ENCODE measurements around the gene NDST1. TPM values are rescaled to one million over a fixed set of nuclear protein-coding genes. Genes with fewer than 3 reads are reported as not detected.

NDST1 gene
- total RNA-seq, 1 donor from 2014 or later = 321 TPM

GRCh38 chr5:150579462-150580400 is 71.8 kb downstream of the NDST1 start:
- peaks cover 4% of the 10 kb centered on the region for H3K36me3 Mint-ChIP-seq (ENCODE audit: low read depth, unreplicated experiment)
- peak; percentile 47 for DNase-seq (ENCODE audit: low read depth)

DNA sequence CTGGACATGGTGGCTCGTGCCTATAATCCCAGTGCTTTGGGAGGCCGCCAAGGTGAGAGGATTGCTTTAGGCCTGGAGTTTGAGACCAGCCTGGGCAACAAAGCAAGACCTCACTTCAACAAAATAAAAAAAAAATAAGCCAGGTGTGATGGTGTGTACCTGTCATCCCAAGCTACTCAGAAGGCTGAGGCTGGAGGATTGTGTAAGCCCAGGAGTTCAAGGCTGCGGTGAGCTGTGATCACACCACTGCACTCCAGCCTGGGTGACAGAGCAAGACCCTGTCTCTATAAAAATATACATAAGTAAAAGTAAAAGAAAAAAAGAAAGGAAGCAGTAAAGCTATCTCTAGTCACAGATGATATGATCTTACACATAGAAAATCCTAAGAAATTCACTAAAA is 73.0 kb downstream of the NDST1 start:
- peaks cover 13% of the 10 kb centered on the region for H3K4me1 ChIP-seq (ENCODE audit: insufficient read depth, low read length)
- H3K27ac ChIP-seq (ENCODE audit: low read depth, low read length) = no peak overlapping the region
- no peak overlapping the region for H3K4me2 ChIP-seq (ENCODE audit: low read length)
- no peak for TF ChIP-seq EZH2 (IDR thresholded peaks at IDR 0.05; ENCODE audit: insufficient read depth, low read length)
- no peak for TF ChIP-seq CTCF (IDR thresholded peaks at IDR 0.05; ENCODE audit: insufficient read depth, low read depth, low read length)
- FAIRE-seq = no peak
- no peak overlapping the region for H2AFZ ChIP-seq (ENCODE audit: low read depth, low read length)
- no peak overlapping the region for H3K9ac ChIP-seq (ENCODE audit: low read length)
- DNase-seq (ENCODE audit: low read depth) = no peak
- Mint-ChIP-seq H3K36me3 (ENCODE audit: low read depth, unreplicated experiment) (peaks cover 4% of the 10 kb centered on the region), H3K27me3 (ENCODE audit: low read depth, unreplicated experiment) (peaks cover 25% of the 10 kb centered on the region), H3K4me1 (ENCODE audit: low read depth, unreplicated experiment) (peaks cover 7% of the 10 kb centered on the region), H3K27ac (ENCODE audit: unreplicated experiment) (no peak overlapping the region), H3K4me3 (ENCODE audit: unreplicated experiment) (no peak overlapping the region), H3K9me3 (ENCODE audit: unreplicated experiment) (peaks cover 2% of the 10 kb centered on the region)
- no peaks in the 10 kb centered on the region for H3K9me3 ChIP-seq (ENCODE audit: insufficient read depth, low read depth, low read length)
- H3K79me2 ChIP-seq (ENCODE audit: insufficient read depth, low read length) = no peaks in the 10 kb centered on the region
- no peaks in the 10 kb centered on the region for H4K20me1 ChIP-seq (ENCODE audit: insufficient read depth, low read length)
- no peaks in the 10 kb centered on the region for H3K27me3 ChIP-seq (ENCODE audit: insufficient read depth, low read length)
- H3K4me3 ChIP-seq (ENCODE audit: insufficient read depth, low read depth, low read length) = no peak overlapping the region
- no peaks in the 10 kb centered on the region for H3K36me3 ChIP-seq (ENCODE audit: insufficient read depth, low read length)

More at GRCh38 chr5:150579462-150580400, 71.8 kb downstream of the NDST1 start:
- H3K9me3 ChIP-seq (ENCODE audit: insufficient read depth, low read depth, low read length) = no peaks in the 10 kb centered on the region
- no peak overlapping the region for H3K27ac Mint-ChIP-seq (ENCODE audit: unreplicated experiment)
- peaks cover 20% of the 10 kb centered on the region for H3K27me3 Mint-ChIP-seq (ENCODE audit: low read depth, unreplicated experiment)
- TF ChIP-seq EZH2 (IDR thresholded peaks at IDR 0.05; ENCODE audit: insufficient read depth, low read length) = no peak
- TF ChIP-seq CTCF (IDR thresholded peaks at IDR 0.05; ENCODE audit: insufficient read depth, low read depth, low read length) = no peak
- no peak overlapping the region for H3K9ac ChIP-seq (ENCODE audit: low read length)
- no peak overlapping the region for H3K27ac ChIP-seq (ENCODE audit: low read depth, low read length)
- H4K20me1 ChIP-seq (ENCODE audit: insufficient read depth, low read length) = no peaks in the 10 kb centered on the region
- H3K4me1 Mint-ChIP-seq (ENCODE audit: low read depth, unreplicated experiment) = peaks cover 7% of the 10 kb centered on the region
- FAIRE-seq = no peak
- H3K4me3 Mint-ChIP-seq (ENCODE audit: unreplicated experiment) = no peak overlapping the region
- H3K36me3 ChIP-seq (ENCODE audit: insufficient read depth, low read length) = no peaks in the 10 kb centered on the region
- no peak overlapping the region for H3K4me3 ChIP-seq (ENCODE audit: insufficient read depth, low read depth, low read length)
- H3K27me3 ChIP-seq (ENCODE audit: insufficient read depth, low read length) = no peaks in the 10 kb centered on the region
- H3K4me2 ChIP-seq (ENCODE audit: low read length) = no peak overlapping the region
- no peak overlapping the region for H2AFZ ChIP-seq (ENCODE audit: low read depth, low read length)
- no peaks in the 10 kb centered on the region for H3K79me2 ChIP-seq (ENCODE audit: insufficient read depth, low read length)
- peaks cover 13% of the 10 kb centered on the region for H3K4me1 ChIP-seq (ENCODE audit: insufficient read depth, low read length)
- peaks cover 2% of the 10 kb centered on the region for H3K9me3 Mint-ChIP-seq (ENCODE audit: unreplicated experiment)

Data from astrocyte (in vitro differentiated cells and primary cell).